ENCODE data around the gene UNC5B. TPM values are rescaled to one million over a fixed set of nuclear protein-coding genes. Genes with fewer than 3 reads are reported as not detected.

Gene UNC5B
- total and polyA plus RNA-seq, 4 donors: 10.7 to 43.9 (median 23.5) TPM

DNA sequence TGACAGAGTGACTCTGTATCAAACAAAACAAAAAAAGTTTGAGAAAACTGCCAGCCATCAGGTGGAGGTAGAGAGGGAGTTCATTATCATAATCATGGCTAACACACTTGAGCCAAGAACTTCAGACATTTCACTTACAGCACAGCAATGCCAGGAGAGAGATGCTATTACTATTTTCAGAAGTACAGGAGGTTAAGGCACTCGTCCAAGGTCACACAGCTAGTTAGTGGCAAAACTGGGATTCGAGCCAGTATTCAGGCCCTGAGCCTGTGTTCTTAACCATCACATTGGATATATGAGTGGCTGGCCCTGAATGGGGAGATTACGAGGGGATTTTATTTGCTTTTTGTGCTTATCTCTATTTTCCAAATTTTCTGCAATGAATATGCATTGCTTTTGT is 24.8 kb upstream of the UNC5B start:
- no CpG with 5 or more reads among the region's 3 CpGs for WGBS (ENCODE audit: insufficient coverage)
- DNase-seq (ENCODE audit: low read depth in 4 of 6, low spot score in 6 of 6): peak in 2 of 6 donors; percentile 43 to 46
- Histone ChIP-seq H3K36me3 (ENCODE audit: control insufficient read depth, insufficient read depth, low read length) (no peaks in the 10 kb centered on the region), H3K4me1 (ENCODE audit: control insufficient read depth, insufficient read depth, low read length) (peaks cover 12% of the 10 kb centered on the region), H3K27me3 (ENCODE audit: control insufficient read depth, insufficient read depth, low read length) (no peaks in the 10 kb centered on the region), H3K27ac (ENCODE audit: low read depth, low read length) (no peak overlapping the region), H3K4me3 (ENCODE audit: low read depth, low read length) (no peak overlapping the region), H3K9me3 (ENCODE audit: control insufficient read depth, insufficient read depth, low read length) (no peaks in the 10 kb centered on the region)

- Histone ChIP-seq H3K27me3 (ENCODE audit: control insufficient read depth, insufficient read depth, low read length) (no peaks in the 10 kb centered on the region), H3K27ac (ENCODE audit: low read depth, low read length) (no peak overlapping the region), H3K36me3 (ENCODE audit: control insufficient read depth, insufficient read depth, low read length) (no peaks in the 10 kb centered on the region), H3K4me3 (ENCODE audit: low read depth, low read length) (no peak overlapping the region), H3K9me3 (ENCODE audit: control insufficient read depth, insufficient read depth, low read length) (no peaks in the 10 kb centered on the region), H3K4me1 (ENCODE audit: control insufficient read depth, insufficient read depth, low read length) (peaks cover 12% of the 10 kb centered on the region)
- WGBS (ENCODE audit: insufficient coverage): no CpG with 5 or more reads among the region's 1 CpG
- peak in 1 of 6 donors; percentile 10 for DNase-seq (ENCODE audit: low read depth in 4 of 6, low spot score in 6 of 6)
Measured at GRCh38 chr10:71188201-71188600, 24.2 kb upstream of the UNC5B start.

GRCh38 chr10:71191019-71191418 is 21.4 kb upstream of the UNC5B start:
- WGBS (ENCODE audit: insufficient coverage): 63% methylated on average over 2 of the region's 4 CpGs

DNA sequence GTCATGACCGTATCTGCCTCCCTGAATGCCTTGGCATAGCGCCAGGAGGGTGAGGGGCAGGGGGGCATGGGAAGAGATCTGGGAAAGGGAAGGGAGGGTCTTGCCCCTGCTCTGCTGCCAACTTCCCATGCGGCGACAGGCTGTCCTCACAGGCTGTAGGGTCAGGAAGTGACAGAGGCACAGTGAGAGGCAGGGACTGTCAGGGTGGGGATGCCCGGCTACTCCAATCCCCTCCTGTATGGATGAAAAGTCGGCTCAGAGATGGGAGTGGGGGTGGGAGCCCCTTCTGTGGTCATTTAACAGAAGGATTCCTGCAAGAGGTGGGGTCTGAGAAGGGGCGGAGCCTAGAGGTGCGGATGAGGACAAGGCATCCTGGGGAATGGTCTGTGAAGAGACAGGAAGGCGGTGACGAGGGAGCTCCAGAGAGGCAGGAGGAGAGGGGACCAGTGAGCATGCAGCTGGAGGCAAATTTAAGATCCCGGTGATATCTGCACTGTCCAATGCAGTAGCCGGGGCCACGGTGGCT is 20.8 kb upstream of the UNC5B start:
- no peaks in the 10 kb centered on the region for H3K36me3 ChIP-seq (ENCODE audit: control insufficient read depth, insufficient read depth, low read length)
- no peak for DNase-seq (ENCODE audit: low read depth in 4 of 6, low spot score in 6 of 6)
- H3K4me3 ChIP-seq (ENCODE audit: low read depth, low read length): no peak overlapping the region
- WGBS (ENCODE audit: insufficient coverage): 17% methylated on average over 11 of the region's 13 CpGs
- no peaks in the 10 kb centered on the region for H3K27me3 ChIP-seq (ENCODE audit: control insufficient read depth, insufficient read depth, low read length)
- peaks cover 12% of the 10 kb centered on the region for H3K4me1 ChIP-seq (ENCODE audit: control insufficient read depth, insufficient read depth, low read length)
- H3K27ac ChIP-seq (ENCODE audit: low read depth, low read length): no peak overlapping the region
- peaks cover 2% of the 10 kb centered on the region for H3K9me3 ChIP-seq (ENCODE audit: control insufficient read depth, insufficient read depth, low read length)

More at GRCh38 chr10:71191019-71191418, 21.4 kb upstream of the UNC5B start:
- Histone ChIP-seq H3K27me3 (ENCODE audit: control insufficient read depth, insufficient read depth, low read length) (no peaks in the 10 kb centered on the region), H3K4me1 (ENCODE audit: control insufficient read depth, insufficient read depth, low read length) (peaks cover 12% of the 10 kb centered on the region), H3K36me3 (ENCODE audit: control insufficient read depth, insufficient read depth, low read length) (no peaks in the 10 kb centered on the region), H3K9me3 (ENCODE audit: control insufficient read depth, insufficient read depth, low read length) (no peaks in the 10 kb centered on the region), H3K27ac (ENCODE audit: low read depth, low read length) (no peak overlapping the region), H3K4me3 (ENCODE audit: low read depth, low read length) (no peak overlapping the region)
- no peak for DNase-seq (ENCODE audit: low read depth in 4 of 6, low spot score in 6 of 6)

DNA sequence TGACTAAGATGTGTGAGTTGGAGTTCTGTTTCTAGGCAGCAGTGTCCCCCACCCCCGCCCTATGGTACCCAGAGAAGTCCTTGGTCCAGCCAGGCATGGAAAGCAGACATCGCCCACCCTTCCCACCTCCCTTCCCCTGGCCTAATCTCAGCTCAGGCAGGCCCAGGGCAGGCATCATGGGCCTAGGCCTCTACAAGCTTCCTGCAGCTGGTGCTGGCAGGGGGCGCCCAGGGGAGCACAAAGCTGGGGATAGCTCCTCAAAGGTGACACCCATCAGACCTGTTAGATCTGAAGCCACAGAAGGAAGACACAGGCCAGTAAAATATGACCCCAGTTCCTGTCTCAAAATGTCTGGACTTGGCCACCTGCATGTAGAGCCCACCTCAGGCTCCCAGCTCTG is 18.9 kb upstream of the UNC5B start:
- H3K27ac ChIP-seq (ENCODE audit: low read depth, low read length): no peak overlapping the region
- H3K36me3 ChIP-seq (ENCODE audit: control insufficient read depth, insufficient read depth, low read length): no peaks in the 10 kb centered on the region
- no peak overlapping the region for H3K4me3 ChIP-seq (ENCODE audit: low read depth, low read length)
- WGBS (ENCODE audit: insufficient coverage): 100% methylated on average over 3 of the region's 3 CpGs
- peaks cover 5% of the 10 kb centered on the region for H3K9me3 ChIP-seq (ENCODE audit: control insufficient read depth, insufficient read depth, low read length)
- H3K4me1 ChIP-seq (ENCODE audit: control insufficient read depth, insufficient read depth, low read length): peaks cover 9% of the 10 kb centered on the region
- no peaks in the 10 kb centered on the region for H3K27me3 ChIP-seq (ENCODE audit: control insufficient read depth, insufficient read depth, low read length)
- DNase-seq (ENCODE audit: low read depth in 4 of 6, low spot score in 6 of 6): no peak

GRCh38 chr10:71197955-71198354 is 14.4 kb upstream of the UNC5B start:
- peaks cover 8% of the 10 kb centered on the region for H3K9me3 ChIP-seq (ENCODE audit: control insufficient read depth, insufficient read depth, low read length)
- H3K27ac ChIP-seq (ENCODE audit: low read depth, low read length): no peak overlapping the region
- H3K4me3 ChIP-seq (ENCODE audit: low read depth, low read length): no peak overlapping the region
- no peaks in the 10 kb centered on the region for H3K36me3 ChIP-seq (ENCODE audit: control insufficient read depth, insufficient read depth, low read length)
- DNase-seq (ENCODE audit: low read depth in 4 of 6, low spot score in 6 of 6): no peak
- no peaks in the 10 kb centered on the region for H3K4me1 ChIP-seq (ENCODE audit: control insufficient read depth, insufficient read depth, low read length)
- H3K27me3 ChIP-seq (ENCODE audit: control insufficient read depth, insufficient read depth, low read length): no peaks in the 10 kb centered on the region

GRCh38 chr10:71201849-71202248 is 10.5 kb upstream of the UNC5B start:
- Histone ChIP-seq H3K27me3 (ENCODE audit: control insufficient read depth, insufficient read depth, low read length) (peaks cover under 1% of the 10 kb centered on the region), H3K9me3 (ENCODE audit: control insufficient read depth, insufficient read depth, low read length) (peaks cover 4% of the 10 kb centered on the region), H3K36me3 (ENCODE audit: control insufficient read depth, insufficient read depth, low read length) (no peaks in the 10 kb centered on the region), H3K4me1 (ENCODE audit: control insufficient read depth, insufficient read depth, low read length) (no peaks in the 10 kb centered on the region), H3K27ac (ENCODE audit: low read depth, low read length) (no peak overlapping the region), H3K4me3 (ENCODE audit: low read depth, low read length) (no peak overlapping the region)
- no peak for DNase-seq (ENCODE audit: low read depth in 4 of 6, low spot score in 6 of 6)
- WGBS (ENCODE audit: insufficient coverage): no CpG with 5 or more reads among the region's 1 CpG

- no peak for DNase-seq (ENCODE audit: low read depth in 4 of 6, low spot score in 6 of 6)
- Histone ChIP-seq H3K36me3 (ENCODE audit: control insufficient read depth, insufficient read depth, low read length) (no peaks in the 10 kb centered on the region), H3K4me1 (ENCODE audit: control insufficient read depth, insufficient read depth, low read length) (no peaks in the 10 kb centered on the region), H3K27ac (ENCODE audit: low read depth, low read length) (no peak overlapping the region), H3K9me3 (ENCODE audit: control insufficient read depth, insufficient read depth, low read length) (peaks cover 3% of the 10 kb centered on the region), H3K4me3 (ENCODE audit: low read depth, low read length) (no peak overlapping the region), H3K27me3 (ENCODE audit: control insufficient read depth, insufficient read depth, low read length) (peaks cover 4% of the 10 kb centered on the region)
- WGBS (ENCODE audit: insufficient coverage): 50% methylated on average over 1 of the region's 1 CpG
Measured at GRCh38 chr10:71202314-71202713, 10.1 kb upstream of the UNC5B start.

DNA sequence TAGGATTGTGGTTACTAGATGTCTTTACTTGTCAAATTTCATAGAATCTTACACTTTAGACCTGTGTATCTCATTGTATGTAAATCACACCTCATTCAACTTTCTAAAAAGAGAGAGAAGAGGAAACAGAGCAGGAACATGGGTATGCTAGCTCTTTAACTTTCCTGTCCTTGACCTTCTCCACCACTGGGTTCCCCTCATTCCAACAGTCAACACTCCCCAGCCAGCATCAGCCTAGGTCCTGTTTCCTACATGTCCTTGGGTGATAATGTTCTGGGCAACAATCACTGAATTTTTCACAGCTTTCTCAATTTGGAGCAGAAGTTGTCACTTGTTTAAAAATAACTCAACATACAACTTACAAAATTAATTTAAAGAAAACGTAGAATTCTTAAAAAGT is 9.2 kb upstream of the UNC5B start:
- Histone ChIP-seq H3K27me3 (ENCODE audit: control insufficient read depth, insufficient read depth, low read length) (peaks cover 4% of the 10 kb centered on the region), H3K27ac (ENCODE audit: low read depth, low read length) (no peak overlapping the region), H3K4me1 (ENCODE audit: control insufficient read depth, insufficient read depth, low read length) (no peaks in the 10 kb centered on the region), H3K9me3 (ENCODE audit: control insufficient read depth, insufficient read depth, low read length) (peaks cover 3% of the 10 kb centered on the region), H3K36me3 (ENCODE audit: control insufficient read depth, insufficient read depth, low read length) (no peaks in the 10 kb centered on the region), H3K4me3 (ENCODE audit: low read depth, low read length) (no peak overlapping the region)
- no CpG with 5 or more reads among the region's 1 CpG for WGBS (ENCODE audit: insufficient coverage)
- no peak for DNase-seq (ENCODE audit: low read depth in 4 of 6, low spot score in 6 of 6)

- DNase-seq (ENCODE audit: low read depth in 4 of 6, low spot score in 6 of 6): no peak
- no peak overlapping the region for H3K27ac ChIP-seq (ENCODE audit: low read depth, low read length)
- peaks cover 2% of the 10 kb centered on the region for H3K4me1 ChIP-seq (ENCODE audit: control insufficient read depth, insufficient read depth, low read length)
- no peak overlapping the region for H3K4me3 ChIP-seq (ENCODE audit: low read depth, low read length)
- WGBS (ENCODE audit: insufficient coverage): 89% methylated on average over 5 of the region's 5 CpGs
- no peaks in the 10 kb centered on the region for H3K36me3 ChIP-seq (ENCODE audit: control insufficient read depth, insufficient read depth, low read length)
- peaks cover 4% of the 10 kb centered on the region for H3K27me3 ChIP-seq (ENCODE audit: control insufficient read depth, insufficient read depth, low read length)
- peaks cover under 1% of the 10 kb centered on the region for H3K9me3 ChIP-seq (ENCODE audit: control insufficient read depth, insufficient read depth, low read length)
Measured at GRCh38 chr10:71203716-71204115, 8.7 kb upstream of the UNC5B start.

Data from spinal cord (tissue), 10 donors.